Esophagus muscularis mucosa (tissue), 4 donors: Measurements from ENCODE around the gene NADSYN1. TPM values are rescaled to one million over a fixed set of nuclear protein-coding genes. Genes with fewer than 3 reads are reported as not detected.

Experiments used
- DNase-seq: peaks from one replicate; pipeline ENCODE4 v3.0.0-alpha.2; 2017; ENCODE audit errors: extremely low spot score
- H3K27ac ChIP-seq, 4 donors: fragments of 200-600 bp; sonication (generic); replicated peaks in 1 of 4; 1 replicate in 3 of 4; 2 replicates in 1 of 4; pipeline ENCODE4 v1.5.1; 2016 to 2019; ENCODE audit warnings: mild to moderate bottlenecking in 1 of 4
- H3K27me3 ChIP-seq, 4 donors: fragments of 200-600 bp; sonication (generic); one replicate each; pipeline versions ENCODE4 v1.5.1 to v1.6.0; 2016 to 2019
- H3K36me3 ChIP-seq, 4 donors: fragments of 200-600 bp; sonication (generic); one replicate each; pipeline ENCODE4 v1.5.1; 2016 to 2019
- H3K4me1 ChIP-seq, 4 donors: fragments of 200-600 bp; sonication (generic); one replicate each; pipeline ENCODE4 v1.5.1; 2016 to 2019
- H3K4me3 ChIP-seq, 4 donors: fragments of 200-600 bp; sonication (generic); 1 replicate in 2 of 4; 2 replicates in 2 of 4; pipeline ENCODE4 v1.5.1; 2016 to 2019; ENCODE audit warnings: mild to moderate bottlenecking in 4 of 4, moderate library complexity in 1 of 4
- H3K9me3 ChIP-seq, 4 donors: fragments of 200-600 bp; sonication (generic); 1 replicate in 3 of 4; 2 replicates in 1 of 4; pipeline ENCODE4 v1.5.1; 2016 to 2019
- CTCF ChIP-seq, 3 experiments: fragments of 200-600 bp in 2 of 3; fragments of 450-650 bp in 1 of 3; sonication (generic) in 2 of 3; IDR thresholded peaks; one replicate each; pipeline ENCODE4 v1.5.1; 2017 to 2019; ENCODE audit warnings: antibody characterized with exemption in 3 of 3, mild to moderate bottlenecking in 2 of 3, moderate library complexity in 1 of 3
- EP300 ChIP-seq: sonication (generic); formaldehyde crosslinking; IDR thresholded peaks from one replicate; pipeline ENCODE4 v1.6.1; 2017; ENCODE audit warnings: antibody characterized with exemption
- POLR2A ChIP-seq: fragments of 450-650 bp; IDR thresholded peaks from one replicate; pipeline ENCODE4 v1.6.1; 2017; ENCODE audit warnings: antibody characterized with exemption, moderate library complexity, mild to moderate bottlenecking, low read depth
- POLR2AphosphoS5 ChIP-seq, 2 donors: sonication (generic); formaldehyde crosslinking; IDR thresholded peaks; one replicate each; pipeline ENCODE4 v1.6.1; 2017; ENCODE audit warnings: antibody characterized with exemption in 2 of 2
- WGBS: methylation state at CpG from one replicate; pipeline ENCODE4 v1.1.5; 2018; 5-methylcytosine and 5-hydroxymethylcytosine counted together
- intact Hi-C: fragments of 100-400 bp; cut with DNase I; formaldehyde crosslinking; loops from one replicate; pipeline ENCODE4 v1.15.1; 2023
- total RNA-seq, 4 donors: library from RNA; depleted of rRNA; stranded (reverse); fragments of >200 nt; gene quantifications; one replicate each; pipeline versions ENCODE4 v1.1.0 to v1.2.1, GENCODE V29; 2016

The NADSYN1 gene
- total RNA-seq, 4 donors from 2014 or later, result 38.4 to 44.4 (median 42.2) TPM

- H3K9me3 ChIP-seq, result no peaks in the 10 kb centered on the region
- intact Hi-C loops, result no loop called here
- 78% methylated on average over 7 of the region's 7 CpGs for WGBS
- H3K4me1 ChIP-seq, result no peaks in the 10 kb centered on the region
- no peak for DNase-seq
- H3K36me3 ChIP-seq, result no peaks in the 10 kb centered on the region
- TF ChIP-seq EP300, result no peak
- no peak for TF ChIP-seq POLR2AphosphoS5 (IDR thresholded peaks at IDR 0.05)
- no peak for TF ChIP-seq CTCF (IDR thresholded peaks at IDR 0.05)
- no peak for TF ChIP-seq POLR2A
- peaks cover 0 to 21% (median 0%) of the 10 kb centered on the region in 4 donors for H3K27me3 ChIP-seq
- H3K27ac ChIP-seq, result no peak overlapping the region
- H3K4me3 ChIP-seq, result no peak overlapping the region
Observed at GRCh38 chr11:71408826-71409225, 44.2 kb upstream of the NADSYN1 start.

- H3K27ac ChIP-seq, result no peak overlapping the region
- H3K4me3 ChIP-seq, result no peak overlapping the region
- peaks cover 0 to 22% (median 0%) of the 10 kb centered on the region in 4 donors for H3K27me3 ChIP-seq
- TF ChIP-seq EP300 (no peak), POLR2A (no peak), POLR2AphosphoS5 (IDR thresholded peaks at IDR 0.05) (no peak), CTCF (IDR thresholded peaks at IDR 0.05) (no peak)
- intact Hi-C loops, result no loop called here
- no peaks in the 10 kb centered on the region for H3K9me3 ChIP-seq
- no peaks in the 10 kb centered on the region for H3K4me1 ChIP-seq
- no peak for DNase-seq
- H3K36me3 ChIP-seq, result no peaks in the 10 kb centered on the region
- 77% methylated on average over 7 of the region's 7 CpGs for WGBS
Observed at GRCh38 chr11:71410363-71410966, 42.5 kb upstream of the NADSYN1 start.

- DNase-seq, result no peak
- H3K27ac ChIP-seq, result no peak overlapping the region
- intact Hi-C loops, result no loop called here
- no peaks in the 10 kb centered on the region for H3K4me1 ChIP-seq
- no peak for TF ChIP-seq POLR2AphosphoS5 (IDR thresholded peaks at IDR 0.05)
- TF ChIP-seq EP300, result no peak
- TF ChIP-seq POLR2A, result no peak
- TF ChIP-seq CTCF (IDR thresholded peaks at IDR 0.05), result no peak
- H3K27me3 ChIP-seq, result peaks cover 0 to 11% (median 0%) of the 10 kb centered on the region in 4 donors
- no peaks in the 10 kb centered on the region for H3K36me3 ChIP-seq
- no peak overlapping the region for H3K4me3 ChIP-seq
- H3K9me3 ChIP-seq, result no peaks in the 10 kb centered on the region
Observed at GRCh38 chr11:71414645-71415044, 38.4 kb upstream of the NADSYN1 start.

GRCh38 chr11:71418643-71419042 lies 34.4 kb upstream of the NADSYN1 start:
- no peak for TF ChIP-seq CTCF (IDR thresholded peaks at IDR 0.05)
- TF ChIP-seq POLR2AphosphoS5 (IDR thresholded peaks at IDR 0.05), result no peak
- no peak for TF ChIP-seq POLR2A
- no peak for TF ChIP-seq EP300
- Histone ChIP-seq H3K9me3 (no peaks in the 10 kb centered on the region), H3K27ac (no peak overlapping the region), H3K4me1 (no peaks in the 10 kb centered on the region), H3K36me3 (no peaks in the 10 kb centered on the region), H3K4me3 (no peak overlapping the region), H3K27me3 (peaks cover 0 to 21% (median 0%) of the 10 kb centered on the region in 4 donors)
- intact Hi-C loops, result no loop called here
- 70% methylated on average over 8 of the region's 8 CpGs for WGBS
- no peak for DNase-seq
